ENCODE measurements around the gene SYNJ2.

Gene SYNJ2

DNA sequence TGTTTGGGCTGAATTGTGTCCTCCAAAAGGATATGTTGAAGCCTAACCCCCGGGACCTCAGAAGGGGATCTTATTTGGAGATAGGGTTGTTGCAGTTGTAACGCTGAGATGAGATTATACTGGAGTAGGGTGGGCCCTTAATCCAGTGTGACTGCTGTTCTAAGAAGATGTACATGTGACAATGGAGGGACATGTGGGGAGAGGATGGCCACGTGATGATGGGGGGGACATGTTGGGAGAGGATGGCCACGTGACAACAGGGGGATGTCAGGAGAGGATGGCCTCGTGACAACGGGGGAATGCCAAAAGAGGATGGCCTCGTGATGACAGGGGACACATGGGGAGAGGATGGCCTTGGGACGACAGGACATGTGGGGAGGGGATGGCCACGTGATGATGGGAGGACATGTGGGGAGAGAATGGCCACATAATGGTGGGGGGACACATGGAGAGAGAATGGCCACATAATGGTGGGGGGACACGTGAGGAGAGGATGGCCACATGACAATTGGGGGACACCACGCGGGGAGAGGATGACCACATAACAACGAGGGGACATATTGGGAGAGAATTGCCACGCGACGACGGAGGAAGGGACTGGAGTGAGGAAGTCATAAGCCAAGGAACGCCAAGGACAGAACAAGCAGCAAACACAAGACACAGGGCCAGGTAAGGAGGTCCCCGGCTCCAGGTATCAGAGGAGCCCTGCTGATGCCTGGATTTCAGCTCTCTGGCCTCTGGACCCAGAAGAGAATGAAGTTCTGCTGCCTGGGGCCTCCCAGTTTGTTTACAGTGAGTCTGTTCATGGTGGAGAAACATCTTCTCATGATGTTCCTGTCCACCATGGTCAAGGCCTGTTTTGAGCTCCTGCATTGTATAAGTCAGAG, 29.2 kb downstream of the SYNJ2 start:
- DNase-seq (ENCODE audit: low read depth in 2 of 2): no peak

DNA sequence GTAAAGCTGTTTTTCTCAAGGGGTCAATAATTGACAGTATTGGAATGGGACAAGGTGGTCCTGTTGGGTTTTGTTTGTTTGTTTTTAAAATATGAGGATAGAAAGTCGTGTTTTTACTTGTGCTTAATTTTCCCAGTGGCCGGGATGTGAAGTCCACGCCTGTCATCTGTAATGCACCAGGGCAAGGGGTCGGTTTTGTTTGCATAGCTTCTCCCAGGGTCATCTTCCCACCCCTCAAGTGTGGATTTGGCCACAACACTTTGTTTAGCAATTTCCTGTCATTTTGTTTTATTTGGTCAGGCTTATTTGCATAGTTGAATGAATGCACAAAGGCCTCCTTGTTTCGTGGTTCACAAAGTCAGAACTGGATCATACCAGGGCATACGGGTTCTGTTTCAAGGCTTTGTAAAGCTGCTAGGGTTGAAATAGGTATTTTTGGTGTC, 29.8 kb downstream of the SYNJ2 start:
- DNase-seq (ENCODE audit: low read depth in 2 of 2): no peak

DNA sequence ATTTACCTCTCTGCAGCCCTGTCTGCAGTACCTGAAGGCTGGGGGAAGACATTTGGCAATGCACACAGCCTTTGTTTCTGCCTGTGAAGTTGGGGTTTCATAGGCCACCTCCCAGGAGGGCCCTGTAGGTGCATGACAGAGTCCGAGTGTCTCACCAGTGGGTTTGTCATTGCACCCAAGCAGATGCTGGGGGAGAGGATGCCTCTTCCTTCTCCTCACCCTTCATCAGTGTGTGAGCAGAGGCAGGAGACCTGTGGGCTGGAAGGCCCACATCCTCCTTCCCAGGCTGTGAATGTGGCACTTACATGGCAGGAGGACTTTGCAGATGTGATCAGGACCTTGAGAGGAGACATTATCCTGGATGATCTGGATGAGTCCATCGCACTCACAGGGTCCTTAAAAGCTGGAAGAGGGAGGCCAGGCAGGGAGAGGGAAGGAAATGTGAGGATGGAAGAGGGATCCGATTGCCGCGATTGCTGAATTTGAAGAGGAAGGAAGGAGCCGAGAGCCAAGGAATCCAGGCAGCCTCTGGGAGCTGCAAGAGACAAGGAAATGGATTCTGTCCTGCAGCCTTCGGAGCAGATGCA, 30.4 kb downstream of the SYNJ2 start:
- no peak for DNase-seq (ENCODE audit: low read depth in 2 of 2)

DNA sequence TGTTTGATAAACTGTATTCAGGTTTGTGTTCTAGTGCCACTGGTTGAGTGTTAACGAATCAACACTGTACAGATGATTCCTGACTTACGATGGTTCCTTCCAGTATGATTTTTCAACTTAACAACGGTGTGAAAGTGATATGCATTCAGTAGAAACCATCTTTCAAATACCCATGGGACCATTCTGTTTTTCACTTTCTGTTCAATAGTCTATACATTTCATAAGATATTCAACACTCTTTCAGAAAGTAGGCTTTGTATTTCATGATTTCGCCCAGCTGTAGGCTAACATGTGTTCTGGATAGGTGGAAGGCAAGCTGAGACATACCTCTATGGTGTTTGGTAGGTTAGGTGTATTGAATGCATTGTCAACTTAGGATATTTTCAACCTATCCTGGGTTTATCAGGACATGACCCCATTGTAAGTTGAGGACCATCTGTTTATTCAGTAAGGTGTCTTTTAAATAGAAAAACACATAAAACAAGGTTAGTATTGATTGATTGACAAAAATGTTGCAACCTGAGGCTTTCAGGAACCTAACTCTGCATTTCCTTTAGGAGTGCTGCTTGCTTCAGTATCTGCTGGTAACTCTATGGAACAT, 32.3 kb downstream of the SYNJ2 start:
- DNase-seq (ENCODE audit: low read depth in 2 of 2): no peak

DNA sequence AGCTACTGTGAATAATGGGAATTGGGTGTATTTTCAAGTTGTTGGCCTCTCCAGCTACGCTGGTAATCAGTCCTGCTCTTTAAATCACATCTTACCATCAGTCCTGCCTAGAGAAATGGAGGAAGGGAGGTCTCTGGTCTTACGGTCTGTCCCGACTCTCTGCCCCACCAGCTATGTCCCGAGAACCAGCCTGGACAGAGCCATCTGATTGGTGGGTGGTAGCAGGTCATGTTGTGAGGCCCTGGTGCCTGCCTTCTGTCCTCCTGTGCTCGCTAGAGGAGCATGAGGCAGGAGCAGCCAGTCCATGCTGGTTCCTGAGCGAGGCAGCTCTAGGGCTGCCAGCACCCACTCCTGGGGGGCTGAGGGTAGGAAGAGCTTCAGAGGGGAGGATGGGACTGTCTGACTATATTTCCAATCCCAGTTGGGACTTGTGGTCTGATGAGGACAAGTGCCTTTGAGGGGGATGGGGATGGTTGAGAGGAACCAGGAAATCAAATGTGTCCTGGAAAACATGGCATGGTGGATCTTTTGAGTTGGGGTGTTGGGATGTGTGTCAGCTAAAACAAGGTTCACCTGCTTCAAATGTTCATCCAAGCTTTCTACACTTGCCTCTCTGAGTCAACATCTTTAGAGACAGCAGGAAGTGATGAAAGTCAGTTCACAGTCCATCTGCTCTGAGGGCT, 33.0 kb downstream of the SYNJ2 start:
- DNase-seq (ENCODE audit: low read depth in 2 of 2): no peak

DNA sequence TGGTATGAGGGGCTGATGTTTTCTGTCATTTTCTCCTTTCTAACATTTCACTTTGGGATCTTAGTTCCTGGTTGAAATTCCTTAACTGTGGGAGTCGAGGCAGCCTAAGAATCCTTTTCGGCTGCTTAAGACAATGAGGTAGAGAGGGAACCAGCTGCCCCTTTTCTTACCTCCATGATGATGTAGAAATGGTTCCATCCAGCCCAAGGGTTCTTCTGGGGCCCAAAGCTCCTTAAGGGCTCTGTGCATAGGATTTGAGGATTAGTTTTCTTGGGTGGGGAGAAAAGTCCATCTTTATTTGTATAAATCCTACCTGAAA, 33.5 kb downstream of the SYNJ2 start:
- no peak for DNase-seq (ENCODE audit: low read depth in 2 of 2)

DNA sequence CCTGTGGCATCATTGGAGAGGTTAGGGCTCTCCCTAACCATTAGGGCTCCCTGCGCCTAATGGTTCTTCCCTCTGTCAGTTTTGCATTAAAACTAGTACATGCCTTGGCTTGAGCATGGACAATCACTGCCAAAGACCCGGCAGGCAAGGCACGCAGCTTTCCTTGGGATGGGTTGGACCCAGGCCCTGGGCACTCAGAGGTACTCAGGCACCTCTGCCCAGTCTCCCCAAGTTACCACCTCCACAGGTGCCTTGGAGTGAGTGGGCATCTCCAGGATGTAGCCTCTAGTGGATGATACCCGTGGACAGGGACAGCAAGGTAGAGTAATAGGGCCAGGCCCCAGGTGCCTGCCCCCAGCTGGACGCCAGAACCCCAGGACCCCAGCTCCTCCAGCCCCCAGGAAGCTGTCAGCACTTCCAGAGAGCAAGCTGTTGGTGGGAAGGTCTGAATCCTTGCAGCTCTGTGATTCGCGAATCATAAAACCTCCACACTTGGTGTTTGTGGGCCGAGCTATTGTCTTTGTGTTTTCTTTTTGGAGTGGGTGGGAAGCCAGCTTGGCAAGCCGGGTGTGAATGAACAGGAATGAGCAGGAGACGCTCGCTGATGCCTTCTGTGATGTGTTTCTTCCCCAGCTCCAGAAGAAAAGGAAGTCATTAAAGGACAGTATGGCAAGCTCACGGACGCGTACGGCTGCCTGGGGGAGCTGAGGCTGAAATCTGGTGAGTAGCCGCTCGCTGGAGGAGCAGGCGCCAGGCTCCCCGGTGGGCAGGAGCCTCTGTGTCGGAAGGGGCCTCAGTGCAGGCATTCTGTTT, 35.1 kb downstream of the SYNJ2 start:
- no peak for DNase-seq (ENCODE audit: low read depth in 2 of 2)

DNA sequence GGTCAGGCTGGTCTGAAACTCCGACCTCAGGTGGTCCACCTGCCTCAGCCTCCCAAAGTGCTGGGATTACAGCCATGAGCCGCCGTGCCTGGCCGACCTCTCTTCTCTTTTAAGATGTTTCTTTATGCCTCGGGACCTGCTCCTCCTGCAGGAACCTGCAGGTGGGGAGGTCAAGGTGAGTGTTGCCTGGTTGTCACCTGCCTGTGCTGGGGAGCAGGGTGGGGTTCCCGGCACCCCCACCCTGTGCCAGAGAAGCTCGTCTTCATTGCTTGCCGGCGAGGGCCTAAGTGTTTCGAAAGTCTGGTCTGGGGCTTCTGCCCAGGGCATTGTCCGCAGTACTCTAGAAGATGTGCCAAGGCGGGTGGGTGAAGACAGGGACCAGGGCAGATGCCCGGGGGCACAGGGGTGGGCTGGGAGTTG, 36.0 kb downstream of the SYNJ2 start:
- no peak for DNase-seq (ENCODE audit: low read depth in 2 of 2)

DNA sequence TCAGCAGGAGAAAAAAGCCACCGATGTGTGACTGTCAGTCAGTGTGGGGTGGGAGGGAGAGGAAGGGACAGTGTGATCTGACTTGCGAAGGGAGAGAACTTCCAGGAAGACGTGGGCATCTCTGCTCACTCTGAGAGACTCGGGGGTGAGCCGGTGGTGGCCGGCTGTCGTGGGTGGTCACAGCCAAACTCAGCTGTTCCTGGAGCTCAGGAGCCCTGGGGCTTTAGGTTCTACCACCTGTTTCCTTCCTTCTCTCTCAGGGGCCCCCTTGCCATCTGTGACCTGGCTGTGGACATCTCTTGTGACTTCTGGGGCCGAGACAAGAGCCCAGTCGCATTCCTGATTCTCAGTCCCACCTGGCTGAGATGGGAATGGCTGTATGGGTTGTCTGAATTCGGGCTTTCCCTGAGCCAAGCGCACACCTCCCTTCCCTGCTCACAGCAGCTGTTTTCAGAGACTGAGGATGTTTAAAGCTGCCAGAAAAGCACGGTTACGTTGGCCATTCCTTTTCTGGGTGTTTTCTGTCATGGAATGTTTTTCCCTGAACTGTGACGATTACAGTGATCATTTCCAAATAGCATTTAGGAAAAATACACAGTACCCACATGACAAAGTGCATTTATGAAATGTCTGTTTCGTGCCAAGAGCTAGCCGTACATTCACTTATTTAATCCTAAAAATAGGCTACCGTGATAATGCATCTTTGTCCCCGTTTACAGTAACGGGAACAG, 36.5 kb downstream of the SYNJ2 start:
- DNase-seq (ENCODE audit: low read depth in 2 of 2): no peak

DNA sequence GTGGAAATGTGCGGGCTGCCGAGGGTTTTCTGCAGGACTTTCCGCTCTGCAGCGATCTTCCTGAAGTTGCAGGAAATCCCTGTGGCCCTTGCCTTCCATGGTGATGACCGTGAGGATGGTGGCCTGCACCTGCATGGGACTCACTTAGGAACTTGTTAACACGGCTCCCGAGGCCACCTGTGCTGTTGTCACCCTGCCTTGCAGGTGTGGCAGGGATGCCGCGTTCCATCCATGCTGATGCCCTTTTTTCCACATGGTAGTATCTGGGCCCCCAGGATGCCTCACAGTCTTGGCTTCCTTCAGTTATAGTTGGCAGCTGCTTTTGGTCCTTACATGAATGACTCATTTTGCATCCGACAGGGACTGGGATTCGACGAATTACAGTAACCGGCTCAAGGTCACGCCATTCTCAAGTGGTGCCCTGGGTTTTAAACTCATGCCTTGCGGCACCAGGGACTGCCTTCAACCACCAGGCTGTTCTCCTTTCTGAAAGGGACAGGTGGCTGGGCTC, 37.2 kb downstream of the SYNJ2 start:
- DNase-seq (ENCODE audit: low read depth in 2 of 2): no peak

DNA sequence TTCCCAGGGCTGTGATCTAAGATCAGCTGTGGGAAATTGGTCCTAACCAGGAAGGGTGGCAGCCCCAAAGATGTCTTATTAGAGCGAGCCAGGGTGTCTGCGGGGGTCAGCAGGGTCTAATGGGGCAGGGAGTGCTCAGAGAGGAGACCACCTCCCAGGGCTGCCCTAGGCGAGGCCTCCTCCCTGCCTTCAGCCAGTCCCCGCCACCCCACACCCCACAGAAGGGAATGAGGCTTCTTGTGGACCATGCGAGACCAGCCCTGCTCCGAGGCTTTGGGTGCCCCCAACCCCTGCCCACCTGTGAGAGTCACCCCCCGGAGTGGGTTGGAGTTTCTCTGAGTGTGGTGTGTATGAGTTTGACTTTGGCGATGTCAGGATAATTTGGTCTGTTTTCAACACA, 37.8 kb downstream of the SYNJ2 start:
- no peak for DNase-seq (ENCODE audit: low read depth in 2 of 2)

DNA sequence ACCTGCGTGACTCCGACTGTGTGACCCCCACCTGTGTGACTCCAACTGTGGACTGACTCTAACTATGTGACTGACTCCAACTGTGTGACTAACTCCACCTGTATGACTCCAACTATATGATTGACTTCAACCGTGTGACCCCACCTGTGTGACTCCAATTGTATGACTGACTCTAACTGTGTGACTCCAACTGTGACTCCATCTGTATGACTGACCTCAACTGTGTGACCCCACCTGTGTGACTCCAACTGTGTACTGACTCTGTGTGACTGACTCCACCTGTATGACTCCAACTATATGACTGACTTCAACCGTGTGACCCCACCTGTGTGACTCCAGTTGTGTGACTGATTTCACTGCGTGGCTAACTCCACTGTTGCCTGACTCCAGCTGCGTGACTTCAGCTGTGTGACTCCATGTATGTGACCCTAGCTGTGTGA, 38.6 kb downstream of the SYNJ2 start:
- DNase-seq (ENCODE audit: low read depth in 2 of 2): no peak

DNA sequence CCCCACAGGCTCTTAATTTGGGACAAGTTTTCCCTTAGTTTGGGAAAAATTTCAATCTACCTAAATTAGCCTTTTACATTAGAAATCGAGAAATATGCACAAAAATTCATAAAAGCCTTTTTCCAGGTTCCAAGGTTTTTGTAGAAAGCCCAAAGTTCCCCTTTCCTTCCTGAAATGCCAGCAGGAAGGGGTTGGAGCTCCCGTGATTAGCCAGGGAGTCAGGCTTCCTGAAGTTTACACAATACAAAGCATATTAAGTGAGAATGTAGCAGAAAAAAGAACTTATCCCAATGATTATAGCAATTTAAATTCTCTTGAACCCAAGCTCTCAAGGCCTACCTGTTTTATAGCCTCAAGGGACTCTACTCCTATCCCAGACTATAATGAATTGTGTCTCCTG, 39.1 kb downstream of the SYNJ2 start:
- DNase-seq (ENCODE audit: low read depth in 2 of 2): no peak

DNA sequence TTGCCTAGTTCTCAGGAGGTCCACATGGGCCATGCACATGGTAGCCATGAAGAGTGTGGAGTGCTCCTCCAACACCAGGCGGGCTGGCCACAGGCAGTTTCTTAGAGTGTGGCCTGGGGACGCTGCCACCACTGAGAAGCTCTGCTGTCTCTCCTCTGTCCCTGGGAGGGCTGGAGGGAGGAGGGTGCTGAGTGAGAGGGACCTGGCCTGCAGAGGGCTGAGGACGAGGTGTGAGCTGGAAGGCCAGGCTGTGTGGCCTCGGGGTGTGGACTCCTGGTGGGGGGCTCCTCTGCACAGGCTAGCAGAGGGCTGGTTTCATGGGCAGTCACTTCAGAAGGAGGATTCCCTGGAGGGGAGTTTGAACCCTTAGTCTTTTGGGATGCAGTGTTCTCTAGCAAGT, 39.7 kb downstream of the SYNJ2 start:
- DNase-seq (ENCODE audit: low read depth in 2 of 2): no peak

DNA sequence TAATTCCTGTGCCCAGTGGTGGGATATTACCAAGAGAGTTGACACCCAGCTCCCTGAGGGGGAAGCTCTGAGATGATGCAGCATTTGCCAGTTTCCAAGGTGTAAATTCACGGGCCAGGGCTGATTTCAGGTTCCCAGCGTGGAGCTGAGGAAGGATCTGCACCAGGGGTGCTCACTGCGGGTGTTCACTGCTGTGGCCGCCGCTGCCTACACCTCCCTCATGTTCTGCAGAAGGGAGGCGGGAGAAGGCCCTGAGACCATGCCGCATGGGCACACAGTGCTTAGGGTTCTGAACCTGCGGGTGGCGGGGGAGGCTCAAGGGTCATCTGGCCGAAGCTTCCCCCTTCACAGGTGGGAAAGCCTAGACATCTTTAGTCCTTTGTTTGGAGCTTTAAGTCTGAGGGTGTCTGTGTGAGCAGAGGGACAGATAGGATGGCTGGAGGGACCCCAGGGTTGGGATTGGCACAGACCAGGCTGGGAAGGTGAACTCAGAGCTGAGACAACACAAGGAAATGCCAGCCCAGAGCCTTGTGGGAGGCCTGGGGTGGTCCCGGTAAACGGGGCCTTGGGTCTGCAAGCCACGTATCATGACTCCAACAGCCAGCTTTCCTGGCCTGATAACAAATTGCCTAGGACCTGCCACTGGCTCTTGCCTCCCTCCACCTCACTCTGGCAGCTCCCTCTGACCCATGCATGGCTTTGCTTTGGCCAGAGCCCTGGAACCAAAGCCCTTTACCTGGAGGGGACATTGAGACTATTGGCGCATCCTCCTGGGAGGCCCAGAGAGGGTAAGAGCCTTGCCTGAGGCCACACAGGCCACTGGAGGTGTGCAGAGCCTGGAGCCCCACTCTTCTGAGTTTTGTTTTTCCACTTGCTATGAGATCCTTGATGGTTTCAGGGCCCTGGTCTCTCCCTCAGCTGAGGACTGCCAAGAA, 40.4 kb downstream of the SYNJ2 start:
- no peak for DNase-seq (ENCODE audit: low read depth in 2 of 2)

DNA sequence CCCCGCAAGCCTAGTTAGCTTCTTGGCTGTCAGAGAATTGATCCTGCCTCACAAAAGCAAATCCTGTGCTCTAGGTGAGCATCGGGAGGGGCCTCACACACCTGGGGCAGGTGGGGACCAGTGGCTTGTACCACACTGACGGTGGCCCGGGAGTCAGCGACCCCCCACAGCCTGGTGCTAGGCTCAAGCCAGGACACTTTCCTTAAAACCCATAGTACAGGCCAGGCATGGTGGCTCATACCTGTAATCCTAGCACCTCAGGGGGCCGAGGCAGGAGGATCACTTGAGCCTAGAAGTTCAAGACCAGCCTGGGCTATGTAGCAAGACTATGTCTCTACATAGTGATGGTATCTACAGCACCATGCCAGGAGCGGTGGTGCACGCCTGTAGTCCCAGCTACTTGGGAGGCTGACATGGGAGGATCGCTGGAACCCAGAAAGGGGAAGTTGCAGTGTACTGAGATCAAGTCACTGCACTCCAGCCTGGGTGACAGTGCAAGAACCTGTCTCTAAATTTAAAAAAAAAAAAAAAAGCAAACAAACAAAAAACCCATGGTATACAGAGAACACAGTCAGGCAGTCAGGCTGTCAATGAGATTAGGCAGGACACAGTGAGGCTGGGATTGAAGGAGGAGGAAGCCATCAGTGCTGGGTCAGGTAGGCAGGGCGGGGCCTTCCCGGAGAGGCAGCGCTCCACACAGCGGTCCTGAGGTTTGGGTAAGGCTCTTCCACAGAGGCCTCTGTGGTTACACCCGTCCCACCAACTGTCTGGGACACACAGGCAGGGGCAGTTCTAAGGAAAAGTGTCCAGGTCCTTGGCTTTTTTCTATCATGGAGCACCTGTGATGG, 41.3 kb downstream of the SYNJ2 start:
- no peak for DNase-seq (ENCODE audit: low read depth in 2 of 2)

DNA sequence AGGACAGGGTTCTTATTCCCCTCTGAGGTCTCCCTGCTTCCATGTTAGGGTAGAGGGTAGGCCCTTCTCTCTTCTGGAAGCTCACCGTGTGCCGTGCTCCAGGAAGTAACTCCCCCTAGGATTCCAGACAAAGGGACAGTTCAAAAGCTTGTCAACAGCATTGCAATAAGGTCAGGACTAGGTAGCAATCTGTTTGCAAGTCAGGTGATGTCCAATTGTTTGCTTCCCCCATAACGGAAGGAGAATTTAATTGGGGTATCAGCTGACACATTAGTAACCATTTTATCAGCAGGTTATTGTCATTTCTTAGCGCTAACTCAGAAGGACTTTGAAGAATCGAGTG, 41.9 kb downstream of the SYNJ2 start:
- DNase-seq (ENCODE audit: low read depth in 2 of 2): no peak

DNA sequence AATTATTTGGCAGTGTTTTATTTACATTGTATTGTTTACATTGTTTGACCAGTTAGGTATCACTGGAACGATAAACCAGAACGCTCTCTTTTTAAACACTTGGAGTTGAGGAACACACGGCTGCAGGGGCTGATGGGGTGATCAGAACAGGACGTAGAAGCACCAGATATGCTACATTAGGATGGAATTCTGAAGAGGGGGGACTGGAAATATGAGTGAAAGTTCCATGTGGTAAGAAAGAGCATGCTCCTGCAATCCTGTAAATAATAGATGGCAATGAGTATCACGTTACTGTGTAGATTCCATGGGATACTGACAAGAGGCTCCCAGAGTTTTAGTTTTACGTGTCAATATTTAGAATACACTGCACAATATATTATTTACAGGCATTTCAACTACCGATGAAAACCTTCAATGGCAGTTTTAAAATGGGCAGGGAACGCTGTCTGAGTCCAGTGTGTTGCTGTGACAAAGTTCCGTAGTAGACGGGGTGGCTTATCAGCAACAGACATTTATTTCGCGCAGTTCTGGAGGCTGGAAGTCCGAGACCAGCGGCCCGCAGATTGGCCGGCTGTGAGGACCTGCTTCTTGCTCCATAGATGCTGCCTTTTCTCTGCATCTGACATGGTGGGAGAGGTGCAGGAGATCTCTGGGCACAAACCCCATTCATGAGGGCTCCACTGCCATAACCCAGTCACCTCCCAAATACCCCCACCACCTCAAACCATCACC, 43.1 kb downstream of the SYNJ2 start:
- no peak for DNase-seq (ENCODE audit: low read depth in 2 of 2)

Data from stimulated activated CD4-positive, alpha-beta T cell treated with anti-CD3 and anti-CD28 coated beads, Interleukin-15, amount 100 ng/mL, for 48 hours (primary cell).